Measurements from ENCODE around the gene HADH.

- no peak for TF ChIP-seq CTCF (conservative IDR thresholded peaks at IDR 0.05; ENCODE audit: low read length)
- no peak for TF ChIP-seq EZH2phosphoT487 (IDR thresholded peaks at IDR 0.05; ENCODE audit: borderline replicate concordance, low read depth, low read length)
Measured at GRCh38 chr4:108024878-108025165, 35.1 kb downstream of the HADH start.
